ENCODE results near the gene ERC2.

ERC2 gene

DNA sequence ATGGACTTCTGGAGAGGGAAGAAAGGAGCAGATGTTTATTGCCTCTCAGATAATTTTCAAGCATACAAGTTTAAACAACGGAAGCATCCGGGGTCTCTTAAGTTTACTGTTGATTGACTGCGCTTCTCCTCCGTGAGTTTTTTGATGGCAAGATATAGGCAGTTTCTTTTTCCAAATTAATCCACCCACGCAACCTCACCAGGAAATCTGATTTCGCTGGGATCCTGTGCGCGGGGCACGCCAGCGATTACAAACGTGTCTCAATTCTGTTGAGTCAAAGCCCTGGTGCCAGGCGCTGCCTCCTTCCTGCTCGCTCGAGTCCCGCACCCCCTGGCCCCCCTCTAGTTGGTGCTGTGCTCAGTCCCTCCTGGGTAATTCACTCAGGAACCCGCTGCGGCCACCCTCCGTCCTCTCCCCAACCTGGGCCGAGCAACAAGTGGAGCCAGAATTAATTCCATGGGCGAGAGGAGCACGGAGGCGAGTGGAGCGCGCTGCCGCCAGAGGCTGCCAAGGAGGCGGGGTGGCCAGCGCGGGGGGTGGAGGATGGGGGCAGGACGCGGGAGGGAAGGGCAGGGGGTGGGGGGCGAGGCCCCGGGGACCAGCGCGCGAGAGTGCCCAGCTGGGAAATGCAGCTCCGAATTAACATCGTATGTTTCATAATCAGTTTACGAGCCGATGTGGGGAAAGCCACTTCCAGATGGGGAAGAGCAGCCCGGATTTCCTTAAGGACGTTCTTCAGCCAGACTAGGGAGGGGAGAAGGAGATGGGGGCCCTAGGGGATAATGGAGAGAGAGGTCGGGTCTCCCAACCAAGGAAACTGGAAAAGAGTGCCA is 987.1 kb downstream of the ERC2 start:
- DNase-seq = no peak

DNA sequence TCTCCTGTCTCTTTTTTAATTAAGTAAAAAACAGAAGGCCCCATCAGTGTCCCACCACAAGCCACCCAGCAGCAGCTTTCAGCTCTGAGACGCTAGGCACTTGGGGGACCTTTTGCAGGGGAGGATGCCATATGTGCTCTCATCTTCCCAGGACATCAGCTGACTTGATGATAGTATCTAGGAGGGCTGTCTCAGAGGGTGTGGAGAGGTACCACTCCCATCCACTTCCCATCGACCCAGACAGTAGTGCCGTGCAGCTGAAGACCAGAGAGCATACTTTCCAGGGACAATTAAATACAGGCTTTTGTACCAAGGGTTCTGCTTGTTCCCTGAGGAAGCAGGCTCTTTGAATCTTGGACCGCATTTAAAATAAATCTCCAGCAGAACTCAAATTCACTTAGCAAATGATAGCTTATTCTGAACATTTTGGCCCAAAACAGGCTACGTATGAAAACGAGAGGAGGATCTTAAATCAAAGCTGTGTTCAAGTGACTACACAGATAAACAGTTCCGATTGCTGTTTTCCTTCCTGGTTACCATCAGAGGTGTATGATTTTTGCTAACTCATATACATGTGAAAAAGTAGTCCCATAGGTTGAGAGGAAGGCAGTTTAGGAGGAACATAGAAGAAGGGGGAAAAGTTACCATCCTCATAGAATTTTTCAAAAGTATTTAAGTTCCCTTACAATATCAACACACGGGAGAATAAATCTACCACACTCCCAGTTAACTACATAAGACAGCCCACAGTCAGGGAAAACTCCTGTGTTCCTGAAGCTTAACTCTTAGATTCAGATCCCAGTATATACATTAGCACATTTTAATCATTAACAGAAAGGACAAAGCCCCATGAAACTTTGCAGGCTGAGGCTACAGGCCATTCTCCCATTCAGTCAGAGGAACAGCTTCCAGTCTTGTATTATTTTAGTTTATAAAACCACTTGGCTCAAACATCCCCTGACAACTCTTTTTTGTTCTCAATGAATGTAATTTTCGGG is 990.7 kb downstream of the ERC2 start:
- DNase-seq = no peak

DNA sequence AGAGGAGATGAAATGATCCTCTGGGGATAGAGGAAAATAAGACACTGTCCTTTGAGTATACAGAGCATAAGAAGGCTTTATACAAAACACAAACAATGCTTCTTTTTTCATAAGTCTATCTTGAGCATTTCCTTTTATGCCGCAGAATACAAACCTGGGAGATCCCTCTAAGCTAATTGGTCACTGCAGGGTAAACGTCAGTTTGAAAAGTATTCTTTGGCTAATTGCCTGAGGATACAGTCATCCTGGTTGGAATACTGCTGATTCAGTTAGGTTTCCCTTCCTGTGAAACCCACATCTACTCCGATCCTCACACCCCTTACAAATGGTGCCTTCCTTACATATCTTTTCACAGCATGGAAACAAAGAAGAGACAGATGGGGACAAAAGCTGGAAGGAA is 991.8 kb downstream of the ERC2 start:
- DNase-seq = no peak

DNA sequence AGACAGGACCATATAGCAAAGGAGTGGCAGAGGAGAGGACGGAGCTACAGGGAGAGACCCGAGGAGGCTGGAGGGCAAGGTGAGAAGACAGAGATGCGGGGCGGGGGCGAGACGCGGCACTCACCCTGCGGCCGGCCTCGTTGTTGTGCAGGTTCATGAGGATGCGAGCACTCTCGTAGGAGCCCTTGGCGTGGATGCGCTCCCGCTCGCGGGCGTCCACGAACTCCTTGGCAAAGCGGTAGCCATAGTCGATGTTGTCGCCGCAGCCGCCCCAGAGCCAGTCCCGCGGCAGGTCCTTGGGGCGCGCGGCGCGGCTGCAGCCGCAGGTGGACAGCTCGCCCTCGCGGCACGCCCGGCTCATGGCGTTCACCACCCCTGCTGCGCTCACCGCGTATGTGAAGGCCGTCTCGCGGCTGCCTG is 994.0 kb downstream of the ERC2 start:
- no peak for DNase-seq

DNA sequence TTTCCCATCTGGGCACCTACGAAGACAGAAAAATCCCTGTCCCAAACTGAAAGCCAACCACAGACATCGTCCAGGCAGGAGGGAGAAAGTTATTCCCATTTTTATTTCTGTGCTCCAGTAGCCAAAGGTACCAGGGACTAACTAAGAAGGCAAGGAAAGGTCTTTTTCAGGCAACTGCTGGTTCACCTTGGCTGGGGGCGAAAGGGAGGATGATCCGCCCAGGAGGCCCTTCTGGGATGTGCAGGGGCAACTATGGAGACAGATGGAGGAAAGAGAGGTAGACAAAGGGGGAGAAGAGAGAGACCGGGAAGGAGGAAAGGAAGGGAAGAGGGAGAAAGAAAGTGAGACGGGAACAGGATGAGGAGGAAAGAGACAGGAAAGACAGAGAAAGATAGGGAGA is 994.5 kb downstream of the ERC2 start:
- no peak for DNase-seq

DNA sequence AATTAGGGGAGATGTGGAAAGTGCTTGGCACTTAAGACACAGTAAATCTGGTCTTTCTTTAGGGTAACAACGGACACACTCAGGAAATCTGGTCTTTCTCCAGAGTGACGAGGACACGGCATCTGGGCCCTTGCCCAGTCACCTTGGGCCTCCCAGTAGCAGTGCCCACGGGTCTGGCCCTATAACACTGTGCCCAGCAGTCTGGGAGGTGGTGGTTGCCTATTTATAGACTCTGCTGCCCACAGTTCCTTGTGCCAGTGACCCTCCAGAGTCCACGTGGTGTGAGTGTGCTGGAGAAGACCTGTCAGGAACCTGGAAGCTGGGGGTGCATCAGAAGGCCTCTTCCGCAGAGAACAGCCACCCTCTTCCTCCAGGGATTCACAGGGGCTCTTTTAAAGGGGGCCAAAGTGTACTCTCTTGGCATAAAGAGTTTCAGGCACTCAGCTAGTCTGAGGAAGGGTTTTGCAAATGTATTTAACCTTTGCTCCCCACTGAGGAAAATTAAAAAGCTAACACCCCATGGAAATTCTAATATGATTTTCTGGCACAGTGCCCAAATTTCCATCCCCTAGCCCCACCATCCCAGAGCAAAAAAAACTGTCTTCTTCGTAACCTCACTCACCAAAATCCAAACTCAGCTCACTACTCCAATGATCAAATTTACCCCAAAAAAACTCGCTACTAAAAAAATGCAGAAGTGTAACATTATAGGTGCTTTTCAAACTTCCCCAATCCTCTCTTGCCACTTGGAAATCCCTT is 996.6 kb downstream of the ERC2 start:
- no peak for DNase-seq

DNA sequence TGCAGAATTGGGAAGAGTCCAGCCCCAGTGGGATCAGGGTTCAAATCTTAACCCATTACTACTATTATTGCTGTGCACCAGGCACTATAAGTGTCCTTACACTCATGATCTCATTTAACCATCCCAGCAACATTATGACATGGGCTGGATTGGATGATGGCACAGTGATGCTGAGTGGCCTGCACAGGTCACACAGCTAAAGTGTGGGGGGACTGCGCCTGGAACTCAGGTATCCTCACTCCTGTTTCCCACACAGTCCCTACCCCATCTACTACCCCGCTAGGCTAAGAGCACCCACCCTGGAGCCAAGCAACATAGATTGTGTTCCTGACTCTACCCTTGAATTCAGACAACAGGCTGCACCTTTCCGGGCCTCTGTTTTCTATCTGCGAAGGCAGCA is 997.2 kb downstream of the ERC2 start:
- no peak for DNase-seq

DNA sequence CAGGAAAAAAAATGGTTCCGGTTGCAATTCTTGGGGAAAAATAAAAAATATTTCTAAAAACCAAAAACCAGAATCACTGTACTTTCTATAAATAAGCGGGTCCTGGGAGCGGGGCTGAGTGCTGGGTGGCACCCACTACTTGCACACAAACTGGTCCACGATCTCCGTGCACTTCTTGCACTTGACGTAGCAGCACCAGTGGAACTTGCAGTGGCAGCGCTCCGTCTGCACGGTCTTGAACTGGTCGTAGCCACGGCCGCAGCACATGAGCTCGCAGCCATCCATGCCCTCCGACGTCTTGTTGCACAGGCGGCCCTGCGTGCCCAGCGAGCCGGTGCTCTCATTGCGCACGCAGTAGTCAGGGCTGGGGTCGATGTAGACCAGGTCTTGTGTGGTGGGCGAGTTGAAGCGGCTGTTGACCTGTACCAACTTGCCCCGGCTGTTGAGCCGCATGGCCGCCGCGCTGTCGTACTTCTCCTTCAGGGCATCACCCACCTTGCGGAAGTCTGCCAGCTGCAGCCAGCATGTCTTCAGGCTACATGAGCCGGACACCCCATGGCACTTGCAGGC is 998.2 kb downstream of the ERC2 start:
- no peak for DNase-seq

DNA sequence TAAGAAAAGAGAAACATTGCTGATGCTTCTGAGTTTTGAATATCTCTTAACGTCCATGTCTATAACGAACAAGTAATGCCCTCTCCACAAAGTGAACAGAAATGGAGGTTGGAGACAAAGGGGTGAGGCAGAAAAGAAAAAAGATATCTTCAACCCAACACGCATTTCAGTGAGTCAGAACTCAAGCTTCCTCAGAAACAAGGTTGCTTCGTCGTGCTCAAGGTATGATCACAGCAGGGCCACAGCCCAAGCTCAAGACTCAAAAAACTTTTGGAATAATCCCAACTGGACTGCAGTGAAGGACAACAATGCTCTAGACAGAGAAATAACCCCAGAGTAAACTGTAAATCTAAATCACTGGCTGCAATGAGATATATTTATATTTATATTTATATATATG is 1000.0 kb downstream of the ERC2 start:
- DNase-seq = no peak

DNA sequence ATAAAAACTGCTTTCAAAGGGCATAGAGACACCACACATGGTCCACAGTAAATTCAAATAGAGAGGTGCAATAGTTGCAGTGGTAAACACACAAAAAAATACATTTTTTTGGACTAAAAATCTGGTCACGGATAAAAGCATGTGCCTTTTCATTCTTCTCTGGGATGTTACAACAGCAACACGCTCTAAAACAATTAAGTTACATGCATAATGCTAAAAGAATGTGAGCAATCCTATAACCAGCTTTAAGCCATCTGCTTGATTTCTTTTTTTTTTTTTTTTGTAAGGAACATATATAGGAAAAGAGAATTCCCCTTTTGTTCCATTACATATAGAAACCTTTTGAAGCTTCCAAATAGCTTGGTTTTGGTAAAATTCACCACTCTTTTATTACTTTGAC is 1001.2 kb downstream of the ERC2 start:
- DNase-seq = no peak

DNA sequence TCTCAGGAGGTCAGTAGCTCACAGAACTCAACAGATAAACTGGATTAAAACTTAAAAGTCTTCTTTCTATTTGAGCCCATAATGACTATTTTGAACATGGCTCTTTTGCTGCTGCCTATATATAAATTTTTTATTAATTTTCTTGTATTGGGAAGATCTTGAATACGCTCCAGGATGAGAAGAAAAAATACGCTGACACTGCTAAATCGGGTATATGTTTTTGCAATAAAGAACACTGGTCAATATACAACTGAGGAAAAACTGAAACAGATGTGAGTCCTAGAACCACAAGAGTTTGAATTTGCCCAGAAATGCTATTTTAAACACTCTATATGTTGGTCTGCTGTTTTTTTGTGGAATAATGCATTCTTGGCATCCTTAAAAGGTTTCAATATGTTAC is 1001.7 kb downstream of the ERC2 start:
- no peak for DNase-seq

DNA sequence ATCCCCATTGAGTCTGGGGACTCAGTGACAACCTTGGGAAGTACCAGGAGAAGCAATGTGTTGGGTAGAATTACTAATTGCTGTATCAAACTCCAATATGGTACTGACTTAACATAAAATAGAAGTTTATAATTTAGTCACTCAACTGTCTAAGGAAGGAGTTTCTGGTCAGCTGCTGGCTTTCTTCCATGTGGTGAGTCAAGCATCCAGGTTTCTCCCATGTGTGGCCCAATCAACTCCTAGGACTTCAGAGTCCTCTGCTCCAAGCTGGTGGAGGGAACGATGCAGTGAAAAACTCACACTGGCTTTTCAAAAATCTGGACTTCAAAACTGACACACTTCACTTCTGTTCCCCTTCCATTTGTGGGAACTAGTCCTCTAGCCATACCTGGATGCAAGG is 1006.4 kb downstream of the ERC2 start:
- no peak for DNase-seq

DNA sequence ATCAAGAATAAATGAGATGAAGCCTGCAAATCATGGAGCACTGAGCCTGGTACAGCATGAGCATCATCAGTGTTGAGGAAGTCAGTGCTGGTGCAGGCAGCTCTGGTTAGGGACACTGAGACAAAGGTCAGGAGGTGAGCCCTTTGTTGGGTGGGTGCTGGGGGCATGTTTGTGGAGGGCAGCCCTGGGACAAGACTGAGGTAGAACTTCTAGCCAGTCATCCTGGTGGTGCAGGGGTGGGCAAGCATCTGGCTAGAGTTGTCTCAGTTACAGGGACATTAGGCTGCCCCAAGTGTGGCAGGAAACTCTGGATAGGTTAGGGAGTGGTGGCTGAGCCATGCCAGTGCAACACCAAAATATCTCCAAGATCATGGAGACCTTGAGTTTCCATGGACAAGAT is 1008.4 kb downstream of the ERC2 start:
- DNase-seq = no peak
